HUES64 (cell line): ENCODE data around the gene FGFRL1.

Source experiments
- H3K27ac ChIP-seq: 2 replicates; pipeline ENCODE4 v1.7.0; 2013; ENCODE audit warnings: low read depth, low read length, inconsistent platforms
- H3K27me3 ChIP-seq: 2 replicates; pipeline ENCODE4 v1.6.1; 2013; ENCODE audit warnings: mild to moderate bottlenecking, low read length; ENCODE audit not compliant: insufficient read depth
- H3K36me3 ChIP-seq: 2 replicates; pipeline ENCODE4 v1.6.1; 2013; ENCODE audit warnings: mild to moderate bottlenecking, low read length; ENCODE audit not compliant: insufficient read depth
- H3K4me1 ChIP-seq: 2 replicates; pipeline ENCODE4 v1.6.1; 2013; ENCODE audit warnings: mild to moderate bottlenecking, low read length, moderate library complexity; ENCODE audit not compliant: insufficient read depth
- H3K4me3 ChIP-seq: 2 replicates; pipeline ENCODE4 v1.5.1; 2013; ENCODE audit warnings: mild to moderate bottlenecking, low read length, moderate library complexity
- H3K9ac ChIP-seq: 2 replicates; pipeline ENCODE4 v1.6.1; 2013; ENCODE audit warnings: mild to moderate bottlenecking, low read depth, low read length
- H3K9me3 ChIP-seq: 2 replicates; pipeline ENCODE4 v1.6.1; 2013; ENCODE audit warnings: low read depth, low read length; ENCODE audit not compliant: insufficient read depth
- WGBS: fragments of 150-250, 120-280 bp; methylation state at CpG from one replicate; pipeline ENCODE4 v1.1.7; 2013; ENCODE audit warnings: missing lambda C conversion rate; 5-methylcytosine and 5-hydroxymethylcytosine counted together

FGFRL1 gene

DNA sequence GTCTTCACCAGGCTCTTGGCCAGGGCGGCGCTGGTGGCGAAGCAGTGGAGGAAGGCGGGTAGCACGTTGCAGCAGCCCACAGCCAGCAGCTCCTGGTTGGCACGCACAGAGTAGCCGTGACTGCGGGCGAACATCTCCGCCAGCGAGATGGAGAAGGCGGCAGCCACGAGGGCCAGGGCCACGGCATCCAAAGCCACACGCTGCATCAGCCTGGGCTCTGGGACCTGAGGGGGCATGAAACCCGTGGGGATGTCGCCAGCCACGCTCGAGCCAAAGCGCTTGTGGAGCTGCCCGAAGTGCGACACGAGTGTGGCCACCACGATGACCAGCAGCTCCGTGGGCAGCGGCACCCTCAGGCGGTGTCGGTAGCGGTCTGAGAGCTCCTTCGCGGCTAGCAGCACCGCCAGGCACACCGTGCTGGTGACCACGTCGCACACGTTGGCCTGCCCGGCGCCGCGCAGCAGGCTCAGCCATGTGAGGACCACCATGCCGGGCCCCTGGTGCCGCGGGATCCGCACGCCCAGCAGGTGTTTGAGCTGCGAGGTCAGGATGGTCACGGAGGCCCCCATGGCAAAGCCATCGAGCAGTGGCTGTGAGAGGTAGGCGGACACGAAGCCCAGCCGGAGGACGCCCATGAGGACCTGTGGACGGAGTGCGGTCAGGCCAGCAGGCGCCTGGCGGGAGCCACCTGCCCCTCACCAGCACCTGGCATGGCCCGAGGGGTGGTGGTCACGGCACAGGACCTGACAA lies 21.5 kb upstream of the FGFRL1 start:
- H3K4me3 ChIP-seq, result no peak overlapping the region
- peaks cover 12% of the 10 kb centered on the region; the same call in 1 of the 2 replicates for H3K4me1 ChIP-seq
- no peak overlapping the region for H3K9ac ChIP-seq
- no peaks in the 10 kb centered on the region for H3K9me3 ChIP-seq
- H3K36me3 ChIP-seq, result no peaks in the 10 kb centered on the region
- H3K27ac ChIP-seq, result no peak overlapping the region
- peaks cover 27% of the 10 kb centered on the region for H3K27me3 ChIP-seq
- WGBS, result 96% methylated on average over 58 of the region's 58 CpGs

DNA sequence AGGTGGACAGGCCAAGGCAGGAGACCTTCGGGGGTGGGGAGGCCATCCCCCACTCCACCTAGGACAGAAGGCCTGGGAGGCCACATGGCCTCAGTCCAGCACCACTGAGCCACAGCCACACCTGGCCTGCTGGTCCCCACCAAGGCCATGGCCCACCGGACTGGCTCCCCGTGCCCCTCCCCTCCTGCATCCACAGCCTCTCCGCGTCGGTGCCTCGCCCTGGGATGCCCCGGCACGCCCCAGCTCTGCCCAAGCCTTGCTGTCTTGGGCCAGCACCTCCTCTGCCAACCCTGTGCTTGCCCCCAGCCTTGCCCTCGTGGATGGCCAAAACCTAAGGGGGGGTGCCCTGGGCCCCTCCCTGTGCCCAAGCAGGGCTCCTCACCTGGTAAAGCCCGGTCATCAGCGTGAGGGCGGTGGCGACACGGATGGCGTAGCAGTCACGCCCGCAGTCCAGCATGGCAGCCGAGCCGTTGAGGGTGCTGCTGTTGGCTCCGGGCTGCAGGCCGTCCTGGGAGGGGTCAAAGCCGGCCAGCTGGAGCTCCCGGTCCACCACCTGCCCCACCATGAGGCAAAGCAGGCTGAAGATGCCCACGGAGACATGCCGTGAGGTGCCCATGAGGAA lies 20.6 kb upstream of the FGFRL1 start:
- H3K9me3 ChIP-seq, result no peaks in the 10 kb centered on the region
- H3K27ac ChIP-seq, result no peak overlapping the region
- no peak overlapping the region for H3K4me3 ChIP-seq
- H3K36me3 ChIP-seq, result no peaks in the 10 kb centered on the region
- peaks cover 6% of the 10 kb centered on the region; the same call in 1 of the 2 replicates for H3K4me1 ChIP-seq
- peaks cover 24% of the 10 kb centered on the region for H3K27me3 ChIP-seq
- WGBS, result 94% methylated on average over 26 of the region's 26 CpGs
- no peak overlapping the region for H3K9ac ChIP-seq

DNA sequence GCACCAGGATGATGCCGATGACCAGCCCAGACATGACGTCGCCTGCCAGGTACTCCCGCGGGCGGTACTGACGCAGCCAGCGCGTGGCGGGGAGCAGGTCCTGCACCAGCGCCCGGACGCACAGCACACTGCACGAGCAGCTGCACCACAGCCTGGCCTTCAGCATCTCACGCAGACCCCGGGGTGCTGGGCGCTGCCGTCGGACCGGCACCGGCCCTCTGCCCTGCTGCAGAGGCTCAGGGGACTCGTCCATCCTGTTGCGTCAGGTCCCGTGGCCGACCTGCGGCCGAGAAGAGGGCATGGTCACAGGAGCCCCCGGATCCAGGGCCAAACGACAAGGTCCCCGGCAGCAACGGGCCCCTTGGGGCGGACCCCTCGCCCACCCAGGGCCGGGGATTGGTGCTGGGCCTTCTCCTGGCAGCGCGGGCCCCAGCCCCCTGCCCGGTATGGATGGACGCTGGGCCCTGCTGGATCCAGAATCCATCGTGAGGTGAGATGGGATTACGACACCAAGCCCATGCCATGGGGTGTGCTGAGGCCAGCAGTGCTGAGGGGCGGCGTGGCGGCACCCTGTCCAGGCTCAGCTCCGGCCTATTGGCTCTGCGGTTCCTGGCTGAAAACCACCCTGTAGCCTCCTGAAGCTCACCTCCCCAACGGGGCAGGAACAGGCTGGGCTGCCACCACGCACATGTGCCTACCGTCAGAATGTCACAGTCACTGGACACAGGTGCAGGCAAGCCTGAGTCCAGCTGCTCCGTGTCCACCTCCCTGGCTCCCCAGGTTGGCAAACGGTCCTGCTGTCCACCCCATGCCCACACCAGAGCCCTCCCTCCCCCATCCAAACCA lies 19.8 kb upstream of the FGFRL1 start:
- WGBS, result 95% methylated on average over 50 of the region's 50 CpGs
- Histone ChIP-seq H3K36me3 (no peaks in the 10 kb centered on the region), H3K9me3 (no peaks in the 10 kb centered on the region), H3K4me3 (no peak overlapping the region), H3K4me1 (no peaks in the 10 kb centered on the region), H3K27me3 (peaks cover 24% of the 10 kb centered on the region), H3K9ac (no peak overlapping the region), H3K27ac (no peak overlapping the region)

DNA sequence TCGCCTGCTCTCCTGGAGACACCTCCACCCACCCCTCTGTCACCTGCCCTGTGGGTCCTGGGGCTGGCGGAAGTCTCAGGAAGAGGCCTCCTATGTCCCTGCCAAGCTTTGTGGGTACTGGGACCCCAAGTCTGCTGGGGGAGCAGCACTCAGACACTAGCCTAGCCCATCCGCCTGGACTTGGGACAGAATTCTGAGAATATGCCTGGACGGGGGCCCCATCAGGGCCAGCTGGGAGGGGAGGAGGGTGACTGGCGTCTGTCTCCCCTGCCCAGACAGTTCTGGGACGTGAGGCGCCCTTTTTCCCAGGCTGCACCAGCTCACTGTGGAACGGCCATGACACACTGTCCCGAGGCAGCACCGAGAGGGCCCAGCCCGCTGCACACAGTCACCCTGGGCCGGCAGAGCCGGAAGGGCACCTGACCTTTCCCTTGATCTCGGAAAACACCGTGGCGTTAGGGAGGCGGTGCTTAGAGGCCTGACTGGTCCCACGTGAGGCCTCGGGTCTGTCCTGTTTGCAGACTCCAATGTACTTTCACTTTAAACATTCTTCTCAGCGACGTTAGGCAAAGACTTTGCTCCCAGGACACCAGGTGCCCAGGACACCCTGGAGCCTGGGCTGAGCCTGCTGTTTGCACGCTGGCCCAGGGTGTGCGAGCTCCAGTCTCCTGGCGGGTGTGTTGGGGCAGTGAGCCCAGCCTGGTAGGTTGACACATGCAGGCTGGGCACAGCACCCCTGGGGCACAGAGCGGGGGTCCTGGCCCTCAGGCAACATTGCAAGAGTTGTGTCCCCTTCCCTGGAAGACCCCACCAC lies 18.9 kb upstream of the FGFRL1 start:
- H3K4me1 ChIP-seq, result no peaks in the 10 kb centered on the region
- WGBS, result 88% methylated on average over 25 of the region's 25 CpGs
- no peak overlapping the region for H3K9ac ChIP-seq
- H3K9me3 ChIP-seq, result no peaks in the 10 kb centered on the region
- H3K27me3 ChIP-seq, result peaks cover 24% of the 10 kb centered on the region
- no peak overlapping the region for H3K4me3 ChIP-seq
- H3K36me3 ChIP-seq, result no peaks in the 10 kb centered on the region
- no peak overlapping the region for H3K27ac ChIP-seq

DNA sequence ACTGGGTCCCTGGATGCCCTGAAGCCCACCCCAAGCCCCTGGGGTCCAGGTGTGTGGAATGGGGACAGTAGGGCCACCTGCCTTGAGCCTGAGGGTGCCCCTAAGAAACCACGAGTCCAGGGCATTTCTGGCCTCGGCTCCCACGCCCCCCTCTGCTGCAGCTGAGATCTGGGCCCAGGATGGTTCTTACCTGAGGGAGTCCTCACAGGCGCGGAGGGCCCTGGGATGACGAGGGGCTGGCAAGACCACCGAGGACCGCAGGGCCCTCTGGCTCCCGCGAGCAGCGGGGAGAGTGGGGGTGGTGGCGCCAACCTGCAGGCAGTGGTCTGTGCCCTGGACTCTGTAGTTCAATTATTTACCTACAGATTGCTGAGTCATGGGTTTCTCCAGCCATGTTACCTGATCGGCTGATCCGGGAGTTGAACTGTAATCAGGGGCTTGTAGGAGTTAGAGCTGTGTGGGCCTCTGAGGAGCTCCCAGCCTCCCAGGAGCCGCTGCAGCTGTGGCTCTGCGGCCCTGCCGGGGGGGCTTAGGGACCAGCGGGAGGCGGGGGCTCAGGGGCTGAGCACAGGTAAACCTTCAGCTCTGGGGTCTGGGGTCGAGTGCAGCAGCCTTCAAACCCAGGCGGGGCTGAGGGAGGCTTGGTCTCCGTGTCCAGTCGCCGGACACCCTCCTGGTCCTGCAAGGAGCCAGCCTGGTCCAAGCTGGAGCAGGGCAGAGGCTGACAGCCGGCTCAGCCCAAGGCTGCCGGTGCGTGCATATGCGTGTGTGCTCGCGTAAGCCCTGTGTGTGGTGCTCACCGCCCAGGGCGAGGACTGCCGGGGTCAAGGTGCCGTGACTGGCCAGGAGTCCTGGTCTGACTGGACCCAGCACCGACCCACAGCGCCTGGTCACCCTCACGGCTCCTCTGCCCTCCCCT lies 18.1 kb upstream of the FGFRL1 start, which contains the start of gene SLC26A1:
SLC26A1 (minus strand) TSS at position 294 of the 919 bp plus-strand sequence. CDS start 1,701 bp downstream, outside the sequence.
- WGBS, result 86% methylated on average over 37 of the region's 37 CpGs
- Histone ChIP-seq H3K9me3 (no peaks in the 10 kb centered on the region), H3K27ac (no peak within 1 kb of the TSS), H3K36me3 (no peaks in the 10 kb centered on the region), H3K27me3 (peaks cover 31% of the 10 kb centered on the region), H3K4me3 (no peak within 1 kb of the TSS), H3K9ac (no peak within 1 kb of the TSS; the same call in 1 of the 2 replicates), H3K4me1 (no peaks in the 10 kb centered on the region)

DNA sequence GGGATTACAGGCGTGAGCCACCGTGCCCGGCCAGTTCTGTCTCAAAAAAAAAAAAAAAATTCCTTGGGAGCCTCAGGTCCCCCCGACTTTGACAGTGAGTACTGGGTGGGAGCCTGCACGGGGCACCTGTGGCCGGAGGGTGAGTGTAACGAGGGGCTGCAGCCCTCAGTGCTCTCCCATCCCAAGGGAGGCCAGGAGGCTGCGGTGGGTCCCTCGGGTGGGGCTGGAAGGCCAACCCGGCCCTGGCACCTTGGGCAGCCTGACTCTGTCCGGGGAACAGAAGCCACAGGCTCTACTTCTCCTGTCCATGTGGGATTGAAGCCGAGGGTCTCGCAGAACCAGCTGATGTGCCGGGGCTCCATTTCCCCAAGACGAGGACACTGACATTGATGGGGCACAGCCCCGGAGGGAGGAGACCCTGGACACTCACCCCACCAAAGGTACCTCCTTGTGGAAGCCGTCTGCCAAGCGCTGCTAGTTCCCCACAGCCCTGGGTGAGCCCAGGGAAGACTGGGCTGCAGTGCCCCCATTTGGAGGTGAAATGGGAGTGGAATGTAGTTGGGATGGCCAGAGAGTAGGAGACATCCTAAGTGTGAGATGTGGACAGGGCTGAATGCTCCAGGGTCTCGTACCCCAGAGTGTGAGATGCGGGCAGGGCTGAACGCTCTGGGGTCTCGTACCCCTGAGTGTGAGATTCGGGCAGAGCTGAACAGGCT lies 16.0 kb upstream of the FGFRL1 start:
- Histone ChIP-seq H3K36me3 (no peaks in the 10 kb centered on the region), H3K9ac (no peak overlapping the region), H3K4me1 (no peaks in the 10 kb centered on the region), H3K9me3 (no peaks in the 10 kb centered on the region), H3K27ac (no peak overlapping the region), H3K4me3 (no peak overlapping the region), H3K27me3 (peaks cover 51% of the 10 kb centered on the region)
- 91% methylated on average over 23 of the region's 23 CpGs for WGBS

DNA sequence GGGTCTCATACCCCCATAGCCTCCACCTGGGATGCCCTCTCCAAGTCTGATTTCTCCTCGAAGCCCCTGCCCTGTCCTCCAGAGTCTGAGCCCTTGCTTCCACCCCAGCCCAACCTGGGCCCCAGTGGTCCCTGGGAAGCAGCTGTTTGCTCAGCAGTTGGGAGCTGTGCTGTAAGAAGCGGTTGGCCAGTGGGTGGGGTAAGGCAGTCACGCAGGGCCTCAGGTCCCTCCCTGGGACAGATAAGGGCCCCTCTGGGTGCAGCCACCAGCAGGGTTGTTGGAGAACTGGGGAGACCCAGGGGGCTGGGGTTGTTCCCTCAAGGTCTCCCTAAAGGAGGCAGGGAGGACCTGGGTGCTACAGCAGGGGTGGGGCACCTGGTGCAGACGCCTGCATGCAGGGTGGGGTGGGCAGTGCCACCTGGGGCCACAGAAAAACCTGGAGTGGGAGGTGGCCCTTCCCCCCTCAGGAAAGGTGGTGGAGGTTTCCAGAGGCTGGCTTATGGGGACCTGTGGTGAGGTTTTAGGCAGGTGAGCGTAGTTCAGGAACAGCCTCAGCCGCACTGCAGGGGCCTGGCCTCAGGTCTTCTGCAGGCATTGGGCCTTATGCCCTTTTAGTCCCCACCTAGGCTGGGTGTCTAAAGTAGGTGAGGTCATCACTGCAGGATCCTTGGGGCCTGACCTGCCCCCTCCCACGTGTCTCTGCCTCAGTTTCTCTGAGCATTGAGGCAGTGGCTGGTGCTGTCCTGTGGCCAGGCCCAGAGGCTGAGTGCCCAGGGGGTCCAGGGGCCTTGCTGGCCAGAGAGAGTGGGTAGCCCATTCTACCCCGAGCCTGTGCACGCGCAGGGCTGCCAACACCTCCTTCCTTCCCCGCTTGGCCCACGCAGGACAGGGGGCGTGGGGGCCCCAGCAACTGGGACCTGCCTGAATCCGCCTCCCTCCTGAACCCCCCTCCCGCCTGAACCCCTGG lies 15.1 kb upstream of the FGFRL1 start:
- WGBS, result 78% methylated on average over 15 of the region's 15 CpGs
- H3K9ac ChIP-seq, result no peak overlapping the region
- no peak overlapping the region for H3K4me3 ChIP-seq
- H3K9me3 ChIP-seq, result no peaks in the 10 kb centered on the region
- no peak overlapping the region for H3K27ac ChIP-seq
- H3K27me3 ChIP-seq, result peaks cover 60% of the 10 kb centered on the region
- H3K4me1 ChIP-seq, result no peaks in the 10 kb centered on the region
- no peaks in the 10 kb centered on the region for H3K36me3 ChIP-seq

DNA sequence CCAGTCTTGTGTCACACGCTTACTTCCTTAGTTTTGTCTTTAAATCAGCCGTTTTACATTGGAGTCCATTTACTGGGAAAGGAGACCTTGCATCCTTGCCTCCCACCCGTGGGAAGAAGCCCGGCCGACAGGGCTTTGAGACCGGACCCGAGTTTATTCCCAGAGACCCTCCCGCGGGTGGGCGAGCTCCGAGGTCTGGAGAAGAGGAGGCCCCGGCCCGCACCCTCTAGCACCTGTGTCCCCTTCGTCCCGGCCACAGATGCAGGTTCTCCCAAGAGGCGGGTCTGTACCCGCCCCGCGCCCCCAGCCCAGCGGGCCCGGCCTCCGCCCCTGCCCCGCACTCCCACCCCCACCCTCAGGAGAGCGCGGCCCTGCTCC lies 14.4 kb upstream of the FGFRL1 start:
- Histone ChIP-seq H3K9ac (no peak overlapping the region), H3K27ac (no peak overlapping the region), H3K4me3 (no peak overlapping the region), H3K27me3 (peaks cover 67% of the 10 kb centered on the region), H3K36me3 (no peaks in the 10 kb centered on the region), H3K9me3 (no peaks in the 10 kb centered on the region), H3K4me1 (no peaks in the 10 kb centered on the region)
- 28% methylated on average over 21 of the region's 25 CpGs for WGBS
